Kidney (tissue), 14 donors: ENCODE measurements around the gene HKDC1. TPM values are rescaled to one million over a fixed set of nuclear protein-coding genes. Genes with fewer than 3 reads are reported as not detected.

Source experiments
- DNase-seq, 5 donors: peaks; one replicate each; pipeline ENCODE4 v3.0.0-alpha.2; 2013 to 2020
- FAIRE-seq: peaks from 2 replicates; lab custom pipeline; 2012; peaks lifted over from hg19 to GRCh38; lab: Jason Lieb, UNC
- H3K27ac ChIP-seq, 2 donors: one replicate each; pipeline ENCODE4 v1.7.0; 2013; ENCODE audit warnings: low read depth in 2 of 2, low read length in 2 of 2, inconsistent platforms in 1 of 2
- H3K27me3 ChIP-seq: one replicate; pipeline ENCODE4 v1.7.1; 2013; ENCODE audit warnings: low read length, inconsistent platforms; ENCODE audit not compliant: control insufficient read depth, insufficient read depth
- H3K36me3 ChIP-seq, 3 donors: one replicate each; pipeline versions ENCODE4 v1.7.0 to v1.7.1; 2013; ENCODE audit warnings: low read length in 3 of 3, control low read depth in 1 of 3, inconsistent platforms in 1 of 3; ENCODE audit not compliant: insufficient read depth in 3 of 3, control insufficient read depth in 2 of 3
- H3K4me1 ChIP-seq, 3 donors: one replicate each; pipeline versions ENCODE4 v1.7.0 to v1.7.1; 2013; ENCODE audit warnings: low read length in 3 of 3, inconsistent platforms in 1 of 3, low read depth in 1 of 3; ENCODE audit not compliant: control insufficient read depth in 2 of 3, insufficient read depth in 2 of 3
- H3K4me3 ChIP-seq, 3 donors: one replicate each; pipeline versions ENCODE4 v1.7.0 to v1.8.1; 2013; ENCODE audit warnings: low read length in 3 of 3, control low read depth in 1 of 3, inconsistent platforms in 1 of 3
- H3K9ac ChIP-seq, 3 donors: one replicate each; pipeline versions ENCODE4 v1.7.0 to v1.7.1; 2013; ENCODE audit warnings: low read length in 3 of 3, control low read depth in 1 of 3, inconsistent platforms in 1 of 3
- H3K9me3 ChIP-seq, 3 donors: one replicate each; pipeline versions ENCODE4 v1.7.0 to v1.7.1; 2013; ENCODE audit warnings: low read length in 3 of 3, control low read depth in 1 of 3, inconsistent platforms in 1 of 3; ENCODE audit not compliant: control insufficient read depth in 2 of 3, insufficient read depth in 1 of 3
- CTCF ChIP-seq: IDR thresholded peaks from 3 replicates; pipeline ENCODE4 v1.5.1; 2012; ENCODE audit warnings: mild to moderate bottlenecking, moderate library complexity, borderline replicate concordance; ENCODE audit not compliant: insufficient read depth; ENCODE audit errors: extremely low read depth
- intact Hi-C: fragments of 100-400 bp; cut with DNase I; formaldehyde crosslinking; loops from one replicate; pipeline ENCODE4 v1.11.1; 2022
- polyA plus RNA-seq: library from polyadenylated mRNA; stranded (reverse); fragments of 350-450 nt; fragmentation: Illumina TruSeq; extraction: RNeasy Lipid Tissue Mini Kit (QIAGEN cat#74804); gene quantifications from one replicate; pipeline ENCODE4 v1.2.3, GENCODE V29; 2014; ENCODE audit warnings: low read depth, low replicate concordance; ENCODE audit not compliant: insufficient read depth
- total RNA-seq: library from RNA; stranded (reverse); fragmentation: NEBNext Ultra II Directional; extraction: Animal tissue kit (Norgen Biotek cat#: 25700); gene quantifications from one replicate; pipeline ENCODE4 v1.2.1, GENCODE V29; 2021
- donor health status: control.
- donor health status: control.
- donor health status: control.
- donor health status: control.
- donor health status: control.
- donor health status: DM: yes; HTN: yes; CAD: no.
- donor health status: Normal renal cell carcinoma (clear cell type).

Gene HKDC1
- total and polyA plus RNA-seq, 2 donors from 2014 or later: 8.3 to 27.4 TPM

- no peaks in the 10 kb centered on the region for H3K27me3 ChIP-seq
- no peak overlapping the region for H3K4me3 ChIP-seq
- H3K27ac ChIP-seq: no peak overlapping the region
- H3K4me1 ChIP-seq: no peaks in the 10 kb centered on the region
- FAIRE-seq: no peak
- H3K9me3 ChIP-seq: no peaks in the 10 kb centered on the region
- no peak for DNase-seq
- no peak for TF ChIP-seq CTCF
- H3K36me3 ChIP-seq: peaks cover 0 to 20% (median 3%) of the 10 kb centered on the region in 3 donors
- intact Hi-C loops: no loop called here
- no peak overlapping the region for H3K9ac ChIP-seq
These were observed 25.9 kb downstream of the HKDC1 start for GRCh38 chr10:69246036-69246435.

- no peak for TF ChIP-seq CTCF
- peaks cover 0 to 20% (median 3%) of the 10 kb centered on the region in 3 donors for H3K36me3 ChIP-seq
- no peak overlapping the region for H3K4me3 ChIP-seq
- H3K4me1 ChIP-seq: no peaks in the 10 kb centered on the region
- no peak overlapping the region for H3K27ac ChIP-seq
- intact Hi-C loops: no loop called here
- FAIRE-seq (no peak), DNase-seq (no peak)
- H3K9me3 ChIP-seq: no peaks in the 10 kb centered on the region
- no peak overlapping the region for H3K9ac ChIP-seq
- H3K27me3 ChIP-seq: no peaks in the 10 kb centered on the region
These were observed 26.6 kb downstream of the HKDC1 start for GRCh38 chr10:69246581-69247312.

- H3K9me3 ChIP-seq: no peaks in the 10 kb centered on the region
- no peak overlapping the region for H3K27ac ChIP-seq
- no peak for TF ChIP-seq CTCF
- no peaks in the 10 kb centered on the region for H3K27me3 ChIP-seq
- peaks cover 0 to 20% (median 3%) of the 10 kb centered on the region in 3 donors for H3K36me3 ChIP-seq
- no peaks in the 10 kb centered on the region for H3K4me1 ChIP-seq
- no peak overlapping the region for H3K9ac ChIP-seq
- no peak for DNase-seq
- intact Hi-C loops: no loop called here
- H3K4me3 ChIP-seq: no peak overlapping the region
- no peak for FAIRE-seq
These were observed 27.2 kb downstream of the HKDC1 start for GRCh38 chr10:69247313-69247710.
